GM18499 (cell line): Measurements from ENCODE around the gene PRR35.

Source experiments
- ATAC-seq: cut with Tn5 transposase; IDR thresholded peaks from one replicate; pipeline ENCODE4 v1.9.1; 2021; ENCODE audit warnings: moderate number of reproducible peaks; ENCODE audit not compliant: insufficient read depth, unreplicated experiment

The PRR35 gene

GRCh38 chr16:561957-562938 is 2.1 kb downstream of the PRR35 start:
- ATAC-seq = no peak

DNA sequence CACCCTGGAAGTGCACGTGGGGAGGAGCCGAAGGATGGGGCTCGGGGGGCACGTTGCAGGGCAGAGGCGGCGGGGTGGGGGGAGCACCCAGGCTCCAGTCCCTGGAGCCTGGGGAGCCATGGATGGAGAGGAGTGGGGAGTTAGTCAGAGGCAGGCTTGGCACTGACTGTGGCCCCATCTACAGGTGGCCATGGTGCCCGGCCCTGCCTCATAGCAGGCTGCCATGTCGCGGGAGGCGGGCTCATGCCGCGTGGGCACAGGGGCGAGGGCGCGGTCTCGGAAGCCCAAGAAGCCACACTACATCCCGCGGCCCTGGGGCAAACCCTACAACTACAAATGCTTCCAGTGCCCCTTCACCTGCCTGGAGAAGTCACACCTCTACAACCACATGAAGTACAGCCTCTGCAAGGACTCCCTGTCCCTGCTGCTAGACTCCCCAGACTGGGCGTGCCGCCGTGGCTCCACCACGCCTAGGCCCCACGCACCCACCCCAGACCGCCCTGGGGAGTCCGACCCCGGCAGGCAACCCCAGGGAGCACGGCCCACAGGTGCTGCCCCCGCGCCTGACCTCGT is 3.0 kb downstream of the PRR35 start:
- ATAC-seq = no peak

DNA sequence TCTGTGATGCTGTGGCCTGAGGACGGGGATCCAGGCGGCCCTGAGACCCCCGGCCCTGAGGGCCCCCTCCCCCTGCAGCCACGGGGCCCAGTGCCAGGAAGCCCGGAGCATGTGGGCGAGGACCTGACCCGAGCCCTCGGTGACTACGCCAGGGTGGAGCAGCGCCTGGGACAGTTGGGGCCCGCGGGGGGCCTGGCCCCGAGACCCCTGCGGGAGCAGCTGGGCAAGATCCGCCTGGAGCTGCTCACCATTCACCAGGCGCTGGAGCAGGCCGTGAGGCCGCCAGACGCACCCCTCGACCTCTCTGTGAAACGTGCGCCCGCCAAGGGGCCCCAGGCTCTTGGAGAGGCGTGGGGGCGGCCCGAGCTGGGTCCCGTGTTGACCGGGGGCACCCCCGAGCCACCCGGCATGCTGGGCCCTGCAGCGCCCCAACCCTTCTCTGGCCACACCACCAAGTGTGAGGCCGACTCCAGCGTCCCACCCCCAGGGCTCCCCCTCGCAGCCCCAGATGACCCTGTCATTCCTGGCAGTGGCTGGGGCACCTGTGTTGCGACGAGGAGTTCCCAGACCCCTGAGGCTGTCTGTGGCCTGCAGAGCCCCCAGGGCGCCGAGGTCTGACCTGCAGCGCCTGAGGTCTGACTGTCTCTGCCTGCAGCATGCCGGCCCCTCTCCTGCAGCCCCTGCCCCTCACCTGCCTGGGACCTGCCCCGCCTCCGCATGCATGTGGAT is 4.7 kb downstream of the PRR35 start:
- no peak for ATAC-seq

DNA sequence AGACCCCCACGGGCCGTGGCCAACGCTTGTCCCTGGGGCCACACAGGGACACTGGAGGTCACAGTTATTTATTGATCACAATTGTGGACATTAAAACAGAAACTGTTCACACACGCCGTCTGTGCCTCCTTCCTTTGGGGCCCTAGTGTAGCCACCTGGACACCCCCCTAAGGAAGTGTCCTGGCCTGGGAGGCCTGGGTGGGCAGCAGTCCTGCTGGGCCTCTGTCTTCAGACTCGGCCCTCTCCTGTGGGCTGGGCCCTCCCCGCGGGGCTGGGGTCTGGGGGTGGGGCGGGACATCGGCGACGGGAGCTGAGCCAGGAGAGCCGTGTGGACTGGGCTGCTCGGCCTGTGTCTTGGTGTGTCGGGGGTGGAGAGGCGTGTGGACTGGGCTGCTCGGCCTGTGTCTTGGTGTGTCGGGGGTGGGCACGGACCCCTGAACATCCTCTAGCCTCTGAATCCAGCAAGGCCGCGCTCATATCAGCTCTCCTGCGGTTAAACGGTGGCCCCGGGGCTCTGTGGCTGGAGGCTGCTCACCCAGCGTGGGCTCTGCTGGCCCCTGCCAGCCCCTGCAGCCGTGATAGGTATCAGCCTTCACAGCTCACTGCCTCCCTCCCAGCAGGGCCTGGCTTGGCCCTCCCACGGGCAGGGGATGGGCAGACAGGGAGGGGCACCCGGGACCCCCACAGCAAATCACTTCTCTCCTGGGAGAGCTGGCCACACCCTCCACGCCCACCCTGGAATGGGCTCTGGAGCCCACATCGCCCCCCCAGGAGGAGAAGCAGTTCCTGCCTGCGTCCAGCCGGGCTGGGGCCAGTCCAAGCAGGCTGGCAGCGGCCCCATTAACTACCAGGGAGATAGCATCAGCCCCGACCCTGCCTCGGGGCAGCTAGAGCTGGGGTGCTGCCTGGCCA is 5.5 kb downstream of the PRR35 start:
- ATAC-seq = no peak

DNA sequence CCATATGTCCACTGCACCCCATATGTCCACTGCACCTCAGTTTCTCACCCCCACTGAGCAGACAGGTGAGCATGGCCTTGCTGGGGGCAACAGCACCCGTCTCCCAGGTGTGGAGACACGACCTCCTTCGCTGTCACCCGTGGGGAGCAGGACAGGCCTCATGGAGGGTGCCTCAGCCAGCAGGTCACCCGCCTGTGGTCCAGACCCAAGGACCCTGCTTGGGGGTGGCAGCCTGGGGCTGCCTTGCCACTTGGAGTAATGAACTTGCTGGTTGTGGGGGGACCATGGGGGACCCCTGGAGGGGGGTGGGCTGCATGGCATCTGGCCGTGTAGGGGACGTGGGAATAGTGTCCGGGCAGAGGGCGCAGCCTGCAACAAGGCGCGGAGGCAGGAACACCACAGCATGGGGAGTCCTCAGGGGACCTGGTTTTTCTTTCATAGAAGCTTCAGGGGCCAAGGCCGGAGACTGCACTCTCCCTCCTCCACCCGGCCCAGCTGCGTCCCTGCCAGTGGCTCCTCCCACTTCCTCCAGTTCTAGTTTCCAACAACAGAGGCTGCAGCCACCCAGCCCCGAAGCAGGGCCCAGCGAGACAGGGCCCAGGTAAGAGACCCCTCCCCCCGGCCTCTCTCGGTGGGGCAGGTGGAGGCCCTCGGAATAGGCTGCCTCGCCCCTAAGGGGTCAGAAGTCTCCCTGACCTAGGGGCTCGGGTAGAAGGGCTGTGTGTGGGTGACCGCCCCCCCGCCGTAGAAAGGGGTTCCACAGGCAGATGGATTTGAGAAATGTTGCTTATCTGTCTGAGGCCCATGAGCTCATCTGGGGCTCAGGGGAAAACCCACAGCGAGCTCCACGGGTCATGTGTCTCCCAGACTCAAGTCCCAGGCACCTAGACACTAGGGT is 6.5 kb downstream of the PRR35 start, which contains the start of gene NHLRC4:
Gene NHLRC4 (plus strand): TSS at position 531 of the 898 bp plus-strand sequence. CDS start 1,043 bp downstream, outside the sequence.
- ATAC-seq = no peak

DNA sequence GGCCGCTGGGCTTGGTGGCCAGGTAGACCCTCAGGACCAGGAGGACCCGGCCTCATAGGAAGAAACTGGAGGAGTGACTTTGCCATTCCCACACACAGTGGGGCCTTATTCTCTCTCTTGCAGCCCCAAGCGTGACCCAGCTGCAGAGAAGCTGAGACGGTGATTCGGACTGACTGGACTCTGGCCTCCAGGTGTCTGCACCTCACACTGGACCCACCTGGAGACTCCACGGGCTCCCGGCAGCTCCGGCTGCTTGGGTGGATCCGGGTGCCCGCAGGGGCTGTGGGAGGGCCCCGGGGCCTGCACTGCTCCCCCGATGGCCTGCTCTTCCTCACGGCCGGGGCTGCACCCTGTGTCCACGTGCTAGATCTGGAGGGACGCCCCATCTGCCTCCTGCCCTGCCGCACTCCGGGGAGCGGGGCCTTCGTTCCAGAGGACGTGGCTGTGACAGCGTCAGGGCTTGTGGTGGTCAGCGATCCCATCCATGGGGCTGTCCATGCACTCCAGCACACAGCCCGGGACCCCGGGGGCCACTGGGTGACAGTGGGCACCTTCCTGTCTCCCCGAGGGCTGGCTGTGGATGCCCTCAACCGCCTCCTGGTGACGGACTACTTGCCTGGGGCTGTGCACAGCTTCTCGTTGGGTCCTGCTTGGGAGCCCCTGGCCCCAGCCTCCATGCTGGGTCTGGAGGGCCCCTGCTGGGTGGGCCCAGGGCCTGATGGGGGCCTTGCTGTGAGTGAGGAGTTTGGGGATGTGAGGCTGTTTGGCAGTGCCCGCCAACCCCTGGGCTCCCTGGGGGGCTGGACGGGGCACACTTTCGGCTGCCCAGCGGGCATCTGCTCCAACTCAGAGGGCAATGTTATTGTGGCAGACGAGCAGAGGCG is 7.4 kb downstream of the PRR35 start:
- no peak for ATAC-seq

DNA sequence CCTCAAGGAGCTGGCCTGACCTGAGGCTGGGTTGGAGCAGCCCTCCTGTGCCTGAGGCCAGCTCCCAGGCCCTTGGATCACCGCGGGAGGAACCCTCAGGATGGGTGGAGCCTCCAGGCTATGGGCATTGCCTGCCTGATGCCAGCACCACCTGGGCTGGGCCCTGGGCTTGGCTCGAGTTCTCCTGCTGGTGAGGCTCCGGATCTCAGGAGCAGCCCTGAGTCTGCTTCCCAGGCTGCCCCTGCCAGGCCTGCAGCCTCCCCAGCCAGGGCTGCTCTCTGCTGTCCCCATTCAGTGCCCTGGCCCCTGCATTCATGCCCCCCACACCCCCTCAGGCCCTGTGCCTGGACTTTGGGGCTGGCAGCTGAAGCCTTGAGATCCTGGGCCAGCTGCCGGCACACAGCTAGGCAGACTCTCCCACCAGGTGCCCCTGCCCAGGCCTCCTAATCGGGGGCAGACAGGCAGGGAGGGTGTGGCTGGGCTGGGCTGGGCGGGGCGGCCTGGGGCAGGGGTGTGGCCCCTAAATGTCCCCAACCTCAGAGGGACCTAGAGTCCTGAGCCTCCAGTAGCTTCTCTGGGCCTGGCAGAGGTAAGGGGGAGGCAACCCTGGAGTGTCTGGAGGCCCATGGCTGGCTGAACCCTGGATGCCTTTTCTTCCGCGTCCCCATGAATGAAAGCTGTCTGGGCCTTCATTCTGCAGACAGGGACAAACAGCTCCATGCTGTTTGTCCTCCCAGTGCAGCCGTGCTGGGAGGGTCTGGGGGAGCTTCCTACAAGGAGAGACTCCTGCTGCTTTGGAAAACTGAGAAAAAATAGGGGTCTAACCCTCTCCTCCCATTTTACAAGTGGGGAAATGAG is 8.4 kb downstream of the PRR35 start:
- ATAC-seq = no peak

GRCh38 chr16:569445-570254 is 9.5 kb downstream of the PRR35 start, which contains the start of gene PIGQ:
Gene PIGQ, plus strand, starts transcription at chr16:569968. Its CDS starts 4,107 bp downstream, at chr16:574075.
- no peak for ATAC-seq

DNA sequence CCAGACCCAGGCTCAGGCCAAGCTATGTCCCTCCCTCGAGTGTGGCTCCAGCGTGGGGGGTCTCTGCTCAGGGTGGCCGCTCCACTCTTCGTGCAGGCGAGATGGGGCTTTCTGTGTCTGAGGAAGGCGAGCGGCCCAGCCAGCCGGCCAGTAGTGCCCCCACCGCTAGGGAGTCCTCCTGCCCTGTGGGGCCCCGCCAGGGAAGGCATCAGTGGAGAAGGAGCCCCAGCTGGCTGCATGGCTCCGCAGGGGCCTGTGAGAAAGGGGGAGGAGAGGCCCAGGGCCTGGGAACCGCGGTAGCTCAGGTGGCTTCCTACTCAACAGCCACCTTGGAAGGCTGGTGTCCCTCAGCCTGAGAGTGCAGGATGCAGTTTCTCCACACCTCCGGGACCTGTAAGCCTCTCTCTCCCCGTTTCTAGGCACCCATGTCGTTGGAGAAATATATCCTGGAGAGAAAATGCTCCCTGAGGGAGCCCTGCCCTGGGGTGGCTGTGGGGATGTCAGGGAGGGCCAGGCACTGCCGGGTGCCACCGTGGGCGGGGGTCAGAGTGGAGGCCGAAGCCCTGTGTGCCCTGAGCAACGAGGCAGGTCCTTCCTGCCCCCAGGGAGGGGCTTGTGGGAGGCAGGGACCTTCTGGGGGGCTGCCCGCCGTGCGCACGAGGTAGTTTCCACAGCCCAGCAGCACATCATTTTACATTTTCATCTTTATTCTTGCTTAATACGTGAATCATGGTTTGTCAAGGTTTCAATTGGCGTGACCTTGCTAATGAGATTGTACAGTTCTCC is 12.9 kb downstream of the PRR35 start:
- ATAC-seq = no peak

- ATAC-seq = no peak
These were observed 14.0 kb downstream of the PRR35 start for GRCh38 chr16:574021-574760.

DNA sequence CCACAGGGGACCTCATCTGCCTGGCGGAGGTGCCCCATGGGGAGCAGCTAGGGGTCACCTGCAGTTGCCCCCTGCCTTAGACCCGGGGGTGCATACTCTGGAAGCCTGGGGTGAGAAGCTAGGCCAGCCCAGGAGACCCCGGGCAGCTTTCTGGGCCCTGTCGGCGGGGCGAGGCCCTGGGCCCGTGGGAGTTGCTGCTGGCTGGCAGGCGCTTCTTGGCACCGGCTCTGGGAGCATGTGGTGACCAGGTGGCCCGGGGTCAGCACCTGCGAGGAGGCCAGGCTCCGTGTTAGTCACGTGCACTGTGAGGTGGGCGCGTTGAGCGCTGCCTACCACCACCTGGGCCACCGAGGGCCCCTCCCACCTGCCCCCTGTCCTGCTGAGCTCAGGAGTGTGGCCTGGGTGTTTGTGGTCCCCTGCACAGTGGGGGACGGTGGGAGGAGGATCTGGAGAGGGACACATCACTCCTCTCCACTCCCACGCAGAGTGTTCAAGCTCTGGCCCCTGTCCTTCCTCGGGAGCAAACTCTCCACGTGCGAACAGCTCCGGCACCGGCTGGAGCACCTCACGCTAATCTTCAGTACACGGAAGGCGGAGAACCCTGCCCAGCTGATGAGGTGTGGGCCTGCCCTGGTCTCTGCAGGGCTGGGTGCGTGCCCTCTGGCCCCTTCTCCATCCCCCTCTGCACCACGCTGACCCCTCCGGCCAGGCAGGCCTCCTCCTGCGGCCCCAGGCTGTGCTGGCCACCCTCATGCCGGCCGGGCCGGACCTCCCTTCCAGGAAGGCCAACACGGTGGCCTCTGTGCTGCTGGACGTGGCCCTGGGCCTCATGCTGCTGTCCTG is 15.4 kb downstream of the PRR35 start:
- no peak for ATAC-seq

GRCh38 chr16:576197-576822 is 16.1 kb downstream of the PRR35 start:
- ATAC-seq = no peak

GRCh38 chr16:576823-577201 is 16.6 kb downstream of the PRR35 start:
- no peak for ATAC-seq
